ENCODE measurements around the gene CYSRT1. TPM values are rescaled to one million over a fixed set of nuclear protein-coding genes. Genes with fewer than 3 reads are reported as not detected.

CYSRT1 gene
- total and polyA plus RNA-seq, 8 donors, result 0.92 to 47.3 (median 3.4) TPM; not detected in 3

GRCh38 chr9:137266162-137266527, 41.2 kb downstream of the CYSRT1 start:
- Histone ChIP-seq H3K27ac (no peak overlapping the region), H3K9me3 (no peaks in the 10 kb centered on the region), H3K36me3 (peaks cover 41 to 80% (median 69%) of the 10 kb centered on the region in 4 donors), H3K4me1 (peaks cover 24 to 57% (median 49%) of the 10 kb centered on the region in 4 donors), H3K27me3 (no peaks in the 10 kb centered on the region), H3K4me3 (no peak overlapping the region)
- WGBS, 5 donors, result 84 to 93% (median 87%) methylated on average over 15 of the region's 15 CpGs
- intact Hi-C loops (cut with DNase I; ENCODE audit: low total_unique reads), result no loop called here
- no peak for TF ChIP-seq EP300 (IDR thresholded peaks at IDR 0.05)
- DNase-seq, result peak in 1 of 2 donors; percentile 7

DNA sequence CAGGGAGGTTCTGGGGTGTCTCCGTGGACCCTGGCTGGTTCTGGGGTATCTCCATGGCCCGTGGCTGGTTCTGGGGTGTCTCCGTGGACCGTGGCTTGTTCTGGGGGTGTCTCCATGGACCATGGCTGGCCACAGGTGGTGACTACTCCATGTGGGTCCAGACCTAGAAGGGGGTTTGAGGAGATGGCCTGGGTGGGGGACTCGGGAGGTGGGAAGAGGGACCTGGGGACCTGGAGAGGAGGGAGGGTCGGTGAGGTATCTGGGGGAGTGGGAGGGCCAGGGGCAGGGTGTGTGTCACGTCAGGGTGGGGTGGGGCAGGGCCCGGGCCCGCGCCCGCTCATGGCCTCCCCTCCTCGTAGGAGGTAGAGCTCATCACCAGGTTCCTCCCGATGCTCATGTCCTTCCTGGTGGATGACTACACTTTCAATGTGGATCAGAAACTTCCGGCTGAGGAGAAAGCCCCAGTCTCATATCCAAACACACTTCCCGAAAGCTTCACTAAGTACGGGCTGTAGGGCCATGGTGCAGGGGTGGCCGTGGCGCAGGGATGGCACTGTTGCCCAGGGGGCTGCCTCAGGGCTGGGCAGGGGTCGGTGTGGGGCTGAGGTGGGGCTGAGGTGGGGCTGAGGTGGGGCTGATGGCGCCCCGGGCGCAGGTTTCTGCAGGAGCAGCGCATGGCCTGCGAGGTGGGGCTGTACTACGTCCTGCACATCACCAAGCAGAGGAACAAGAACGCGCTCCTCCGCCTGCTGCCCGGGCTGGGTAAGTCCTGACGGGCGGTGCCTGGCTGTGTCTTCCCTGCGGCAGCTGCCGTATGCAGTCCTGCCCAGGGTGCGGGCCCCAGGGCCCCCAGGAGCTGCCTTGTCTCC, 41.8 kb downstream of the CYSRT1 start:
- DNase-seq, result no peak

DNA sequence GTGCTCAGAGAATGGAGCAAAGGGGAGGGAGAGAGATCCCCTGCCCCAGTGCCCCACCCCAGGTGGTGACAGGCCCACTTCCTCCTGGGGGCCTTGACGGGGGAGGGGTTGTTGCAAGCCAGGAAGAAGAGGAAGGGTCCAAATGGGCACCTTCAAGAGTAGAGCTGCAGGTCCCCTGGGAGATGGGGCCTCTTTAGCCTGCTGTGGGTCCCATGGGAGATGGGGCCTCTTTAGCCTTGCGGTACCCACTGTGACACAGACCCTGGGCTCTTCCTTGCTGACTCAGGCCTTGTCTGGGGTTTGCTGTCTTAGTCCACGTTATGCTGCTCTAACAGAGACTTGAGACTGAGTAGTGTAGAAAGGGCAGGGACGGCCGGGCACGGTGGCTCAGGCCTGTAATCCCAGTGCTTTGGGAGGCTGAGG, 43.0 kb downstream of the CYSRT1 start:
- Histone ChIP-seq H3K4me1 (peaks cover 28 to 69% (median 60%) of the 10 kb centered on the region in 4 donors), H3K27ac (peak overlapping the region; percentile 52 to 95 (median 77)), H3K4me3 (peak overlapping the region in 1 of 4 donors; percentile 30), H3K36me3 (peaks cover 52 to 93% (median 82%) of the 10 kb centered on the region in 4 donors), H3K9me3 (no peaks in the 10 kb centered on the region), H3K27me3 (no peaks in the 10 kb centered on the region)
- TF ChIP-seq EP300 (IDR thresholded peaks at IDR 0.05) (no peak), POLR2A (IDR thresholded peaks at IDR 0.05) (no peak), POLR2AphosphoS5 (IDR thresholded peaks at IDR 0.05) (no peak)
- TF ChIP-seq, protein P1, sequence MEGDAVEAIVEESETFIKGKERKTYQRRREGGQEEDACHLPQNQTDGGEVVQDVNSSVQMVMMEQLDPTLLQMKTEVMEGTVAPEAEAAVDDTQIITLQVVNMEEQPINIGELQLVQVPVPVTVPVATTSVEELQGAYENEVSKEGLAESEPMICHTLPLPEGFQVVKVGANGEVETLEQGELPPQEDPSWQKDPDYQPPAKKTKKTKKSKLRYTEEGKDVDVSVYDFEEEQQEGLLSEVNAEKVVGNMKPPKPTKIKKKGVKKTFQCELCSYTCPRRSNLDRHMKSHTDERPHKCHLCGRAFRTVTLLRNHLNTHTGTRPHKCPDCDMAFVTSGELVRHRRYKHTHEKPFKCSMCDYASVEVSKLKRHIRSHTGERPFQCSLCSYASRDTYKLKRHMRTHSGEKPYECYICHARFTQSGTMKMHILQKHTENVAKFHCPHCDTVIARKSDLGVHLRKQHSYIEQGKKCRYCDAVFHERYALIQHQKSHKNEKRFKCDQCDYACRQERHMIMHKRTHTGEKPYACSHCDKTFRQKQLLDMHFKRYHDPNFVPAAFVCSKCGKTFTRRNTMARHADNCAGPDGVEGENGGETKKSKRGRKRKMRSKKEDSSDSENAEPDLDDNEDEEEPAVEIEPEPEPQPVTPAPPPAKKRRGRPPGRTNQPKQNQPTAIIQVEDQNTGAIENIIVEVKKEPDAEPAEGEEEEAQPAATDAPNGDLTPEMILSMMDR (IDR thresholded peaks at IDR 0.05), result no peak
- DNase-seq, result peak in 1 of 2 donors; percentile 4
- intact Hi-C loops (cut with DNase I; ENCODE audit: low total_unique reads), result no loop called here
- WGBS, 5 donors, result 85 to 93% (median 88%) methylated on average over 2 to 6 of the region's 6 CpGs

More for the DNA sequence above, 41.8 kb downstream of the CYSRT1 start:
- Histone ChIP-seq H3K36me3 (peaks cover 42 to 86% (median 74%) of the 10 kb centered on the region in 4 donors), H3K27ac (peak overlapping the region in 1 of 5 donors; percentile 76), H3K4me1 (peaks cover 24 to 60% (median 54%) of the 10 kb centered on the region in 4 donors), H3K9me3 (no peaks in the 10 kb centered on the region), H3K27me3 (no peaks in the 10 kb centered on the region), H3K4me3 (no peak overlapping the region)
- intact Hi-C loops (cut with DNase I; ENCODE audit: low total_unique reads), result no loop called here
- TF ChIP-seq POLR2A (IDR thresholded peaks at IDR 0.05), result no peak
- TF ChIP-seq EP300 (IDR thresholded peaks at IDR 0.05), result no peak
- TF ChIP-seq, protein P1 (IDR thresholded peaks at IDR 0.05), result no peak
- no peak for TF ChIP-seq POLR2AphosphoS5 (IDR thresholded peaks at IDR 0.05)
- WGBS, 5 donors, result 89 to 96% (median 90%) methylated on average over 24 to 34 of the region's 34 CpGs

GRCh38 chr9:137268538-137269201, 43.7 kb downstream of the CYSRT1 start:
- TF ChIP-seq POLR2A (IDR thresholded peaks at IDR 0.05), result no peak
- no peak for TF ChIP-seq POLR2AphosphoS5 (IDR thresholded peaks at IDR 0.05)
- no peak for TF ChIP-seq EP300 (IDR thresholded peaks at IDR 0.05)
- TF ChIP-seq, protein P1 (IDR thresholded peaks at IDR 0.05), result no peak
- peaks cover 28 to 74% (median 68%) of the 10 kb centered on the region in 4 donors for H3K4me1 ChIP-seq
- H3K27me3 ChIP-seq, result no peaks in the 10 kb centered on the region
- 36 to 59% (median 47%) methylated on average over 18 to 19 of the region's 19 CpGs for WGBS, 5 donors
- intact Hi-C loops (cut with DNase I; ENCODE audit: low total_unique reads), result no loop called here
- peak overlapping the region in 1 of 4 donors; percentile 30 for H3K4me3 ChIP-seq
- H3K9me3 ChIP-seq, result no peaks in the 10 kb centered on the region
- DNase-seq, result peak in 1 of 2 donors; percentile 29
- peaks cover 53 to 92% (median 81%) of the 10 kb centered on the region in 4 donors for H3K36me3 ChIP-seq
- peak overlapping the region; percentile 76 to 95 (median 81) for H3K27ac ChIP-seq
